Vagina (tissue), 2 donors: ENCODE results near the gene SGO1.

Source experiments
- CTCF ChIP-seq, 3 experiments: fragments of 450-650 bp in 2 of 3; fragments of 200-600 bp in 1 of 3; sonication (generic) in 1 of 3; IDR thresholded peaks; one replicate each; pipeline ENCODE4 v1.5.1; 2017 to 2019; ENCODE audit warnings: antibody characterized with exemption in 3 of 3, mild to moderate bottlenecking in 2 of 3, moderate library complexity in 2 of 3
- POLR2AphosphoS5 ChIP-seq, 2 donors: sonication (generic); formaldehyde crosslinking; IDR thresholded peaks; one replicate each; pipeline ENCODE4 v1.9.0; 2017; ENCODE audit warnings: antibody characterized with exemption in 2 of 2, mild to moderate bottlenecking in 2 of 2, low read depth in 1 of 2; ENCODE audit not compliant: insufficient read depth in 1 of 2

GRCh38 chr3:20137647-20138046 lies 48.4 kb downstream of the SGO1 start:
- no peak for TF ChIP-seq POLR2AphosphoS5 (IDR thresholded peaks at IDR 0.05; ENCODE audit: insufficient read depth in 1 of 2, low read depth in 1 of 2)
- TF ChIP-seq CTCF (IDR thresholded peaks at IDR 0.05) = no peak
